ENCODE data around the gene STRN3.
"Not testable (repeated sequence)": the region's sequence is repeated elsewhere in the genome, so short reads cannot be mapped to it uniquely, and the experiment has no call there.

Gene STRN3

GRCh38 chr14:30980980-30981379 is 45.2 kb downstream of the STRN3 start:
- DNase-seq, result no peak
- TF ChIP-seq GATA1 (IDR thresholded peaks at IDR 0.05; ENCODE audit: low read depth, low read length), result no peak

GRCh38 chr14:30980106-30980704 is 46.0 kb downstream of the STRN3 start:
- peak; percentile 85 for DNase-seq

GRCh38 chr14:30977752-30978151 is 48.4 kb downstream of the STRN3 start:
- DNase-seq, result no peak
- no peak for TF ChIP-seq GATA1 (IDR thresholded peaks at IDR 0.05; ENCODE audit: low read depth, low read length)
- TF ChIP-seq POLR2A (IDR thresholded peaks at IDR 0.05; ENCODE audit: low read length), result no peak

GRCh38 chr14:30974628-30975027 is 51.6 kb downstream of the STRN3 start:
- no peak for DNase-seq
- no peak for TF ChIP-seq GATA1 (IDR thresholded peaks at IDR 0.05; ENCODE audit: low read depth, low read length)
- no peak for TF ChIP-seq POLR2A (IDR thresholded peaks at IDR 0.05; ENCODE audit: low read length)

GRCh38 chr14:30972882-30973582 is 53.1 kb downstream of the STRN3 start:
- DNase-seq, result no peak
- no peak for TF ChIP-seq POLR2A (IDR thresholded peaks at IDR 0.05; ENCODE audit: low read length)
- TF ChIP-seq GATA1 (IDR thresholded peaks at IDR 0.05; ENCODE audit: low read depth, low read length), result no peak

GRCh38 chr14:30972036-30972732 is 54.0 kb downstream of the STRN3 start:
- not testable (repeated sequence) for DNase-seq

GRCh38 chr14:30971586-30971985 is 54.6 kb downstream of the STRN3 start:
- TF ChIP-seq GATA1 (IDR thresholded peaks at IDR 0.05; ENCODE audit: low read depth, low read length) (no peak), POLR2A (IDR thresholded peaks at IDR 0.05; ENCODE audit: low read length) (no peak)
- no peak for DNase-seq

- DNase-seq, result not testable (repeated sequence)
These were observed 56.4 kb downstream of the STRN3 start for GRCh38 chr14:30969796-30970195.

- not testable (repeated sequence) for DNase-seq
These were observed 58.6 kb downstream of the STRN3 start for GRCh38 chr14:30967364-30968098.

GRCh38 chr14:30966415-30967363 is 59.5 kb downstream of the STRN3 start:
- TF ChIP-seq POLR2A (IDR thresholded peaks at IDR 0.05; ENCODE audit: low read length) (no peak), GATA1 (IDR thresholded peaks at IDR 0.05; ENCODE audit: low read depth, low read length) (no peak)
- no peak for DNase-seq

- DNase-seq, result not testable (repeated sequence)
These were observed 60.3 kb downstream of the STRN3 start for GRCh38 chr14:30965861-30966260.

- not testable (repeated sequence) for DNase-seq
These were observed 63.6 kb downstream of the STRN3 start for GRCh38 chr14:30962537-30962936.

- DNase-seq, result no peak
- TF ChIP-seq GATA1 (IDR thresholded peaks at IDR 0.05; ENCODE audit: low read depth, low read length) (no peak), POLR2A (IDR thresholded peaks at IDR 0.05; ENCODE audit: low read length) (no peak)
These were observed 64.8 kb downstream of the STRN3 start for GRCh38 chr14:30961330-30961729.

- TF ChIP-seq POLR2A (IDR thresholded peaks at IDR 0.05; ENCODE audit: low read length) (no peak), GATA1 (IDR thresholded peaks at IDR 0.05; ENCODE audit: low read depth, low read length) (no peak)
- no peak for DNase-seq
These were observed 66.0 kb downstream of the STRN3 start for GRCh38 chr14:30960216-30960615.

Data from erythroblast (primary cell).